H9 (cell line): Measurements from ENCODE around the gene PRRX2. TPM values are rescaled to one million over a fixed set of nuclear protein-coding genes. Genes with fewer than 3 reads are reported as not detected.

Experiments
- DNase-seq: peaks from one replicate; pipeline ENCODE4 v3.0.0-alpha.2; 2017
- H2AFZ ChIP-seq: one replicate; pipeline ENCODE4 v1.6.1; 2013; ENCODE audit warnings: mild to moderate bottlenecking, low read length, control low read depth, moderate library complexity
- H2AK5ac ChIP-seq: 2 replicates; pipeline ENCODE4 v1.6.1; 2013; ENCODE audit warnings: low read length, control low read depth, mixed read lengths; ENCODE audit not compliant: insufficient read length
- H2BK120ac ChIP-seq: one replicate; pipeline ENCODE4 v1.6.1; 2013; ENCODE audit warnings: low read depth, mild to moderate bottlenecking, low read length, control low read depth, inconsistent platforms; ENCODE audit not compliant: poor library complexity, severe bottlenecking
- H2BK12ac ChIP-seq: 2 replicates; pipeline ENCODE4 v1.6.1; 2013; ENCODE audit warnings: low read length, control low read depth, mixed read lengths, low read depth; ENCODE audit not compliant: insufficient read length
- H2BK15ac ChIP-seq: 2 replicates; pipeline ENCODE4 v1.6.1; 2013; ENCODE audit warnings: low read depth, low read length, control low read depth
- H2BK20ac ChIP-seq: one replicate; pipeline ENCODE4 v1.6.1; 2013; ENCODE audit warnings: low read depth, mild to moderate bottlenecking, low read length, control low read depth, inconsistent platforms; ENCODE audit not compliant: poor library complexity, severe bottlenecking
- H2BK5ac ChIP-seq: 2 replicates; pipeline ENCODE4 v1.6.1; 2013; ENCODE audit warnings: low read length, control low read depth, mixed read lengths; ENCODE audit not compliant: insufficient read length
- H3K14ac ChIP-seq: 2 replicates; pipeline ENCODE4 v1.6.1; 2013; ENCODE audit warnings: low read length, control low read depth; ENCODE audit not compliant: insufficient read depth
- H3K18ac ChIP-seq: 2 replicates; pipeline ENCODE4 v1.6.1; 2013; ENCODE audit warnings: low read depth, mild to moderate bottlenecking, mixed read lengths, low read length, control low read depth; ENCODE audit not compliant: insufficient read length
- H3K23ac ChIP-seq: 2 replicates; pipeline ENCODE4 v1.6.1; 2013; ENCODE audit warnings: low read length, control low read depth, mixed read lengths, low read depth; ENCODE audit not compliant: insufficient read length
- H3K23me2 ChIP-seq: 2 replicates; pipeline ENCODE4 v1.6.1; 2013; ENCODE audit warnings: low read depth, mild to moderate bottlenecking, mixed read lengths, low read length, control low read depth; ENCODE audit not compliant: insufficient read length, poor library complexity, severe bottlenecking
- H3K27ac ChIP-seq: 2 replicates; pipeline ENCODE4 v1.5.1; 2013; ENCODE audit warnings: low read length, control low read depth, mixed read lengths, low read depth; ENCODE audit not compliant: insufficient read length
- H3K27me3 ChIP-seq: 2 replicates; pipeline ENCODE4 v1.6.1; 2013; ENCODE audit warnings: low read length, control low read depth, inconsistent platforms; ENCODE audit not compliant: insufficient read depth
- H3K4ac ChIP-seq: 2 replicates; pipeline ENCODE4 v1.6.1; 2013; ENCODE audit warnings: low read depth, mild to moderate bottlenecking, control low read depth, inconsistent platforms, low read length, moderate library complexity
- H3K4me1 ChIP-seq: 2 replicates; pipeline ENCODE4 v1.6.1; 2013; ENCODE audit warnings: low read length, control low read depth, inconsistent platforms; ENCODE audit not compliant: insufficient read depth
- H3K4me2 ChIP-seq: 2 replicates; pipeline ENCODE4 v1.6.1; 2013; ENCODE audit warnings: low read length, control low read depth, mixed read lengths; ENCODE audit not compliant: insufficient read length, insufficient read depth
- H3K56ac ChIP-seq: 2 replicates; pipeline ENCODE4 v1.6.1; 2013; ENCODE audit warnings: low read depth, mild to moderate bottlenecking, mixed read lengths, low read length, control low read depth; ENCODE audit not compliant: insufficient read length
- H3K79me1 ChIP-seq: 2 replicates; pipeline ENCODE4 v1.6.1; 2013; ENCODE audit warnings: low read depth, mild to moderate bottlenecking, moderate library complexity, low read length, control low read depth, inconsistent platforms; ENCODE audit not compliant: insufficient read depth, poor library complexity, severe bottlenecking
- H3K79me2 ChIP-seq: 2 replicates; pipeline ENCODE4 v1.6.1; 2013; ENCODE audit warnings: low read length, control low read depth, inconsistent platforms; ENCODE audit not compliant: insufficient read depth
- H3K9ac ChIP-seq: 2 replicates; pipeline ENCODE4 v1.6.1; 2013; ENCODE audit warnings: low read length, control low read depth, mixed read lengths; ENCODE audit not compliant: insufficient read length; ENCODE audit errors: extremely low read depth
- H3K9me3 ChIP-seq: one replicate; pipeline ENCODE4 v1.6.1; 2013; ENCODE audit warnings: low read depth, low read length, inconsistent platforms; ENCODE audit not compliant: control insufficient read depth
- H3T11ph ChIP-seq: one replicate; pipeline ENCODE4 v1.6.1; 2013; ENCODE audit warnings: mild to moderate bottlenecking, low read length, control low read depth, inconsistent platforms
- H4K20me1 ChIP-seq: one replicate; pipeline ENCODE4 v1.6.1; 2013; ENCODE audit not compliant: control insufficient read depth, insufficient read length, insufficient read depth
- H4K5ac ChIP-seq: 2 replicates; pipeline ENCODE4 v1.6.1; 2013; ENCODE audit warnings: low read depth, mild to moderate bottlenecking, mixed read lengths, low read length, control low read depth; ENCODE audit not compliant: insufficient read length
- H4K8ac ChIP-seq: replicated peaks from 2 replicates; pipeline ENCODE4 v1.6.1; 2013; ENCODE audit warnings: low read length, control low read depth, mixed read lengths, low read depth; ENCODE audit not compliant: insufficient read length
- H4K91ac ChIP-seq: 2 replicates; pipeline ENCODE4 v1.6.1; 2013; ENCODE audit warnings: low read depth, mild to moderate bottlenecking, moderate library complexity, mixed read lengths, low read length, control low read depth; ENCODE audit not compliant: insufficient read length
- H3K27ac Mint-ChIP-seq, 3 experiments: 2 replicates in 2 of 3; 3 replicates in 1 of 3; pipeline ENCODE4 v1.8.0; 2020 to 2021; ENCODE audit warnings: mixed read lengths in 3 of 3, mild to moderate bottlenecking in 1 of 3, moderate library complexity in 1 of 3
- H3K27me3 Mint-ChIP-seq: 2 replicates; pipeline ENCODE4 v1.8.0; 2021; ENCODE audit warnings: low read depth, mild to moderate bottlenecking, moderate library complexity, mixed read lengths
- H3K36me3 Mint-ChIP-seq, 3 experiments: 2 replicates in 2 of 3; 3 replicates in 1 of 3; pipeline ENCODE4 v1.8.0; 2020 to 2021; ENCODE audit warnings: low read depth in 3 of 3, mixed read lengths in 3 of 3; ENCODE audit not compliant: insufficient read depth in 1 of 3
- H3K4me1 Mint-ChIP-seq, 2 experiments: 2 replicates each; pipeline ENCODE4 v1.8.0; 2020; ENCODE audit warnings: mixed read lengths in 2 of 2
- H3K4me3 Mint-ChIP-seq, 2 experiments: 2 replicates in 1 of 2; 3 replicates in 1 of 2; pipeline ENCODE4 v1.8.0; 2020 to 2021; ENCODE audit warnings: mild to moderate bottlenecking in 2 of 2, mixed read lengths in 2 of 2, moderate library complexity in 1 of 2
- H3K9me3 Mint-ChIP-seq, 2 experiments: 2 replicates in 1 of 2; 3 replicates in 1 of 2; pipeline ENCODE4 v1.8.0; 2020; ENCODE audit warnings: mild to moderate bottlenecking in 2 of 2, mixed read lengths in 2 of 2, moderate library complexity in 1 of 2
- CTCF ChIP-seq: fragments of 200-600 bp; sonication (generic); conservative IDR thresholded peaks from 3 replicates; pipeline ENCODE4 v1.8.0; 2021; ENCODE audit warnings: antibody characterized with exemption, mild to moderate bottlenecking
- WGBS: extraction: QIAGEN DNeasy Blood & Tissue Kit; methylation state at CpG from one replicate; pipeline ENCODE4 v1.1.7; 2013; ENCODE audit warnings: missing lambda C conversion rate, low lambda C conversion rate, mixed read lengths; ENCODE audit not compliant: insufficient read length; ENCODE audit errors: extremely low coverage; 5-methylcytosine and 5-hydroxymethylcytosine counted together
- total RNA-seq: library from RNA; stranded (reverse); gene quantifications from 2 replicates; pipeline ENCODE4 v1.2.1, GENCODE V29; 2021

Gene PRRX2
- total RNA-seq, 1 experiment from 2014 or later: 3.9 TPM

- Histone ChIP-seq H3K23ac (no peak overlapping the region), H4K5ac (no peak overlapping the region), H3K9ac (no peak overlapping the region), H3K4ac (no peak overlapping the region), H3K4me2 (no peak overlapping the region), H3K79me2 (no peaks in the 10 kb centered on the region), H3K23me2 (peaks cover 11% of the 10 kb centered on the region), H3K56ac (no peak overlapping the region), H2AK5ac (no peak overlapping the region), H3K79me1 (no peaks in the 10 kb centered on the region), H3K27ac (no peak overlapping the region), H2AFZ (no peak overlapping the region), H2BK12ac (no peak overlapping the region), H2BK15ac (no peak overlapping the region), H3K4me1 (no peaks in the 10 kb centered on the region), H2BK120ac (no peak overlapping the region), H4K20me1 (no peaks in the 10 kb centered on the region), H3T11ph (no peak overlapping the region), H3K14ac (no peak overlapping the region), H2BK20ac (no peak overlapping the region), H3K18ac (no peak overlapping the region), H2BK5ac (no peak overlapping the region), H4K8ac (no peak overlapping the region), H4K91ac (no peak overlapping the region), H3K9me3 (no peaks in the 10 kb centered on the region), H3K27me3 (no peaks in the 10 kb centered on the region)
- Mint-ChIP-seq H3K27ac (no peak overlapping the region), H3K4me3 (no peak overlapping the region), H3K27me3 (peaks cover 41% of the 10 kb centered on the region), H3K4me1 (peaks cover 9 to 24% of the 10 kb centered on the region in 2 experiments), H3K9me3 (no peaks in the 10 kb centered on the region), H3K36me3 (no peaks in the 10 kb centered on the region; a peak in 1 of 7 replicates)
- no peak for DNase-seq
- WGBS: no CpG with 5 or more reads among the region's 3 CpGs
- no peak for TF ChIP-seq CTCF
These were observed 30.4 kb downstream of the PRRX2 start for GRCh38 chr9:129695870-129696269.
